ENCODE data around the gene POC1B.

POC1B gene

GRCh38 chr12:89507015-89507824, 18.6 kb downstream of the POC1B start:
- no peak overlapping the region for H3K9ac ChIP-seq (ENCODE audit: insufficient read length, low read depth)
- TF ChIP-seq YY1 (IDR thresholded peaks at IDR 0.05; ENCODE audit: insufficient read depth, insufficient read length): no peak
- no peak for TF ChIP-seq SUZ12 (IDR thresholded peaks at IDR 0.05; ENCODE audit: extremely low read depth, insufficient read depth, insufficient read length)
- no peak for TF ChIP-seq ZNF274 (IDR thresholded peaks at IDR 0.05; ENCODE audit: low read depth, low read length)
- H3K9me3 ChIP-seq (ENCODE audit: insufficient read depth, low read length): no peaks in the 10 kb centered on the region
- H3K4me3 ChIP-seq (ENCODE audit: insufficient read length, low read depth): no peak overlapping the region
- H3K36me3 ChIP-seq (ENCODE audit: insufficient read depth, insufficient read length, low read length): no peaks in the 10 kb centered on the region
- H3K27me3 ChIP-seq (ENCODE audit: insufficient read depth, insufficient read length): no peaks in the 10 kb centered on the region
- DNase-seq (ENCODE audit: low read depth, low spot score): no peak
- no peaks in the 10 kb centered on the region for H3K4me1 ChIP-seq (ENCODE audit: insufficient read depth, insufficient read length)

- TF ChIP-seq SUZ12 (IDR thresholded peaks at IDR 0.05; ENCODE audit: extremely low read depth, insufficient read depth, insufficient read length): no peak
- TF ChIP-seq ZNF274 (IDR thresholded peaks at IDR 0.05; ENCODE audit: low read depth, low read length): no peak
- no peak for TF ChIP-seq YY1 (IDR thresholded peaks at IDR 0.05; ENCODE audit: insufficient read depth, insufficient read length)
- H3K4me1 ChIP-seq (ENCODE audit: insufficient read depth, insufficient read length): no peaks in the 10 kb centered on the region
- H3K9ac ChIP-seq (ENCODE audit: insufficient read length, low read depth): no peak overlapping the region
- no peak overlapping the region for H3K4me3 ChIP-seq (ENCODE audit: insufficient read length, low read depth)
- no peaks in the 10 kb centered on the region for H3K36me3 ChIP-seq (ENCODE audit: insufficient read depth, insufficient read length, low read length)
- H3K9me3 ChIP-seq (ENCODE audit: insufficient read depth, low read length): no peaks in the 10 kb centered on the region
- no peak for DNase-seq (ENCODE audit: low read depth, low spot score)
- H3K27me3 ChIP-seq (ENCODE audit: insufficient read depth, insufficient read length): no peaks in the 10 kb centered on the region
Measured at GRCh38 chr12:89506050-89506449, 19.8 kb downstream of the POC1B start.

GRCh38 chr12:89504560-89505346, 21.1 kb downstream of the POC1B start:
- Histone ChIP-seq H3K36me3 (ENCODE audit: insufficient read depth, insufficient read length, low read length) (no peaks in the 10 kb centered on the region), H3K27me3 (ENCODE audit: insufficient read depth, insufficient read length) (no peaks in the 10 kb centered on the region), H3K4me1 (ENCODE audit: insufficient read depth, insufficient read length) (no peaks in the 10 kb centered on the region), H3K9ac (ENCODE audit: insufficient read length, low read depth) (no peak overlapping the region), H3K9me3 (ENCODE audit: insufficient read depth, low read length) (no peaks in the 10 kb centered on the region), H3K4me3 (ENCODE audit: insufficient read length, low read depth) (no peak overlapping the region)
- no peak for DNase-seq (ENCODE audit: low read depth, low spot score)
- TF ChIP-seq SUZ12 (IDR thresholded peaks at IDR 0.05; ENCODE audit: extremely low read depth, insufficient read depth, insufficient read length): no peak
- TF ChIP-seq ZNF274 (IDR thresholded peaks at IDR 0.05; ENCODE audit: low read depth, low read length): no peak
- no peak for TF ChIP-seq YY1 (IDR thresholded peaks at IDR 0.05; ENCODE audit: insufficient read depth, insufficient read length)

- no peaks in the 10 kb centered on the region for H3K36me3 ChIP-seq (ENCODE audit: insufficient read depth, insufficient read length, low read length)
- no peak overlapping the region for H3K4me3 ChIP-seq (ENCODE audit: insufficient read length, low read depth)
- DNase-seq (ENCODE audit: low read depth, low spot score): no peak
- no peaks in the 10 kb centered on the region for H3K4me1 ChIP-seq (ENCODE audit: insufficient read depth, insufficient read length)
- no peaks in the 10 kb centered on the region for H3K9me3 ChIP-seq (ENCODE audit: insufficient read depth, low read length)
- H3K9ac ChIP-seq (ENCODE audit: insufficient read length, low read depth): no peak overlapping the region
- H3K27me3 ChIP-seq (ENCODE audit: insufficient read depth, insufficient read length): no peaks in the 10 kb centered on the region
- TF ChIP-seq SUZ12 (IDR thresholded peaks at IDR 0.05; ENCODE audit: extremely low read depth, insufficient read depth, insufficient read length): no peak
- no peak for TF ChIP-seq YY1 (IDR thresholded peaks at IDR 0.05; ENCODE audit: insufficient read depth, insufficient read length)
- no peak for TF ChIP-seq ZNF274 (IDR thresholded peaks at IDR 0.05; ENCODE audit: low read depth, low read length)
Measured at GRCh38 chr12:89501793-89502192, 24.1 kb downstream of the POC1B start.

GRCh38 chr12:89499857-89500256, 26.0 kb downstream of the POC1B start:
- Histone ChIP-seq H3K9me3 (ENCODE audit: insufficient read depth, low read length) (no peaks in the 10 kb centered on the region), H3K27me3 (ENCODE audit: insufficient read depth, insufficient read length) (no peaks in the 10 kb centered on the region), H3K4me3 (ENCODE audit: insufficient read length, low read depth) (no peak overlapping the region), H3K9ac (ENCODE audit: insufficient read length, low read depth) (no peak overlapping the region), H3K36me3 (ENCODE audit: insufficient read depth, insufficient read length, low read length) (no peaks in the 10 kb centered on the region), H3K4me1 (ENCODE audit: insufficient read depth, insufficient read length) (no peaks in the 10 kb centered on the region)
- TF ChIP-seq ZNF274 (IDR thresholded peaks at IDR 0.05; ENCODE audit: low read depth, low read length) (no peak), SUZ12 (IDR thresholded peaks at IDR 0.05; ENCODE audit: extremely low read depth, insufficient read depth, insufficient read length) (no peak), YY1 (IDR thresholded peaks at IDR 0.05; ENCODE audit: insufficient read depth, insufficient read length) (no peak)
- no peak for DNase-seq (ENCODE audit: low read depth, low spot score)

GRCh38 chr12:89497467-89497866, 28.4 kb downstream of the POC1B start:
- DNase-seq (ENCODE audit: low read depth, low spot score): no peak
- Histone ChIP-seq H3K4me3 (ENCODE audit: insufficient read length, low read depth) (no peak overlapping the region), H3K4me1 (ENCODE audit: insufficient read depth, insufficient read length) (no peaks in the 10 kb centered on the region), H3K27me3 (ENCODE audit: insufficient read depth, insufficient read length) (no peaks in the 10 kb centered on the region), H3K36me3 (ENCODE audit: insufficient read depth, insufficient read length, low read length) (no peaks in the 10 kb centered on the region), H3K9ac (ENCODE audit: insufficient read length, low read depth) (no peak overlapping the region), H3K9me3 (ENCODE audit: insufficient read depth, low read length) (no peaks in the 10 kb centered on the region)
- TF ChIP-seq ZNF274 (IDR thresholded peaks at IDR 0.05; ENCODE audit: low read depth, low read length): no peak
- no peak for TF ChIP-seq SUZ12 (IDR thresholded peaks at IDR 0.05; ENCODE audit: extremely low read depth, insufficient read depth, insufficient read length)
- TF ChIP-seq YY1 (IDR thresholded peaks at IDR 0.05; ENCODE audit: insufficient read depth, insufficient read length): no peak

GRCh38 chr12:89497005-89497404, 28.8 kb downstream of the POC1B start:
- TF ChIP-seq YY1 (IDR thresholded peaks at IDR 0.05; ENCODE audit: insufficient read depth, insufficient read length) (no peak), ZNF274 (IDR thresholded peaks at IDR 0.05; ENCODE audit: low read depth, low read length) (no peak), SUZ12 (IDR thresholded peaks at IDR 0.05; ENCODE audit: extremely low read depth, insufficient read depth, insufficient read length) (no peak)
- H3K9me3 ChIP-seq (ENCODE audit: insufficient read depth, low read length): no peaks in the 10 kb centered on the region

More at GRCh38 chr12:89497005-89497404, 28.8 kb downstream of the POC1B start:
- H3K36me3 ChIP-seq (ENCODE audit: insufficient read depth, insufficient read length, low read length): no peaks in the 10 kb centered on the region
- H3K4me1 ChIP-seq (ENCODE audit: insufficient read depth, insufficient read length): no peaks in the 10 kb centered on the region
- H3K27me3 ChIP-seq (ENCODE audit: insufficient read depth, insufficient read length): no peaks in the 10 kb centered on the region
- no peak overlapping the region for H3K9ac ChIP-seq (ENCODE audit: insufficient read length, low read depth)
- no peak overlapping the region for H3K4me3 ChIP-seq (ENCODE audit: insufficient read length, low read depth)
- no peak for DNase-seq (ENCODE audit: low read depth, low spot score)

All from NT2/D1 (cell line).